IMR-90 (cell line): ENCODE measurements around the gene DAD1.
"Not testable (repeated sequence)": the region's sequence is repeated elsewhere in the genome, so short reads cannot be mapped to it uniquely, and the experiment has no call there.

ENCODE experiments used
- CHD1 ChIP-seq: IDR thresholded peaks from 2 replicates; pipeline ENCODE4 v1.6.1; 2012; ENCODE audit warnings: low read depth, low read length, improper control_type of control experiment
- CTCF ChIP-seq: conservative IDR thresholded peaks from 2 replicates; pipeline ENCODE4 v1.5.1; 2012; ENCODE audit warnings: mild to moderate bottlenecking, low read depth, low read length, improper control_type of control experiment
- FOS ChIP-seq: fragments of 150-350 bp; IDR thresholded peaks from 2 replicates; pipeline ENCODE4 v1.6.1; 2016; ENCODE audit warnings: low read depth, low read length
- MAFK ChIP-seq: IDR thresholded peaks from 2 replicates; pipeline ENCODE4 v1.6.1; 2012; ENCODE audit warnings: low read depth, low read length, improper control_type of control experiment
- MAZ ChIP-seq: IDR thresholded peaks from 2 replicates; pipeline ENCODE4 v1.6.1; 2012; ENCODE audit warnings: low read depth, mild to moderate bottlenecking, low read length, improper control_type of control experiment, moderate library complexity, borderline replicate concordance
- POLR2A ChIP-seq: IDR thresholded peaks from 2 replicates; pipeline ENCODE4 v1.6.1; 2012; ENCODE audit warnings: mild to moderate bottlenecking, low read depth, low read length
- SMC3 ChIP-seq: fragments of 150-350 bp; IDR thresholded peaks from 2 replicates; pipeline ENCODE4 v1.6.1; 2016; ENCODE audit warnings: low read depth, mild to moderate bottlenecking, antibody characterized with exemption, low read length, moderate library complexity
- USF2 ChIP-seq: fragments of 150-350 bp; IDR thresholded peaks from 2 replicates; pipeline ENCODE4 v1.6.1; 2017; ENCODE audit warnings: mild to moderate bottlenecking, antibody characterized with exemption, low read length, low read depth

- TF ChIP-seq CTCF, FOS, CHD1, MAZ, SMC3, MAFK, USF2, POLR2A: not testable (repeated sequence)
Measured at GRCh38 chr14:22587677-22588422, 1.2 kb downstream of the DAD1 start.
